DND-41 (cell line): ENCODE measurements around the gene MAP3K6.

Experiments used
- ATAC-seq: fragments of 200-7000 bp; cut with Tn5 transposase; 3 replicates; pipeline ENCODE4 v1.9.1; 2021; ENCODE audit warnings: low read depth; ENCODE audit not compliant: insufficient read depth
- DNase-seq: peaks from one replicate; pipeline ENCODE4 v3.0.0-alpha.2; 2020
- H2AFZ ChIP-seq: 2 replicates; pipeline ENCODE4 v1.6.0; 2012; ENCODE audit warnings: low read depth, low read length
- H3K27ac ChIP-seq: 2 replicates; pipeline ENCODE4 v1.5.1; 2012; ENCODE audit warnings: low read length, inconsistent platforms
- H3K27me3 ChIP-seq: fragments of 200-600 bp; sonication (generic); 2 replicates; pipeline ENCODE4 v1.6.0; 2012; ENCODE audit warnings: low read length, mild to moderate bottlenecking, inconsistent platforms; ENCODE audit not compliant: insufficient read depth, poor library complexity
- H3K36me3 ChIP-seq: 2 replicates; pipeline ENCODE4 v1.5.1; 2012; ENCODE audit warnings: low read length, inconsistent platforms; ENCODE audit not compliant: insufficient read depth
- H3K4me1 ChIP-seq: 2 replicates; pipeline ENCODE4 v1.5.1; 2012; ENCODE audit warnings: mild to moderate bottlenecking, low read length; ENCODE audit not compliant: insufficient read depth
- H3K4me2 ChIP-seq: 2 replicates; pipeline ENCODE4 v1.6.0; 2012; ENCODE audit warnings: mild to moderate bottlenecking, moderate library complexity, low read length, inconsistent platforms; ENCODE audit not compliant: insufficient read depth
- H3K4me3 ChIP-seq, 2 experiments: fragments of 200-600 bp in 1 of 2; shearing (Covaris generic) in 1 of 2; 2 replicates each; pipeline ENCODE4 v1.5.1; 2012 to 2016; ENCODE audit warnings: inconsistent platforms in 2 of 2, low read length in 2 of 2, mild to moderate bottlenecking in 2 of 2, low read depth in 1 of 2, moderate library complexity in 1 of 2
- H3K79me2 ChIP-seq: 2 replicates; pipeline ENCODE4 v1.6.0; 2012; ENCODE audit warnings: low read length, inconsistent platforms; ENCODE audit not compliant: insufficient read depth
- H3K9ac ChIP-seq: 2 replicates; pipeline ENCODE4 v1.6.0; 2012; ENCODE audit warnings: low read depth, mild to moderate bottlenecking, inconsistent platforms, low read length, moderate library complexity
- H3K9me3 ChIP-seq: 2 replicates; pipeline ENCODE4 v1.5.1; 2012; ENCODE audit warnings: low read length, moderate library complexity, mild to moderate bottlenecking, inconsistent platforms; ENCODE audit not compliant: insufficient read depth, severe bottlenecking
- H4K20me1 ChIP-seq: 2 replicates; pipeline ENCODE4 v1.6.0; 2012; ENCODE audit warnings: low read length; ENCODE audit not compliant: insufficient read depth
- EZH2 ChIP-seq: IDR thresholded peaks from 3 replicates; pipeline ENCODE4 v1.6.1; 2012; ENCODE audit warnings: borderline replicate concordance, low read depth, mild to moderate bottlenecking, moderate library complexity, low read length, inconsistent platforms; ENCODE audit not compliant: severe bottlenecking
- TF ChIP-seq, protein P1 (sequence below): IDR thresholded peaks from 2 replicates; pipeline ENCODE4 v1.5.1; 2012; ENCODE audit warnings: borderline replicate concordance, low read length, moderate library complexity, mild to moderate bottlenecking; ENCODE audit not compliant: poor library complexity, severe bottlenecking; ENCODE audit errors: extremely low read depth

MAP3K6 gene

DNA sequence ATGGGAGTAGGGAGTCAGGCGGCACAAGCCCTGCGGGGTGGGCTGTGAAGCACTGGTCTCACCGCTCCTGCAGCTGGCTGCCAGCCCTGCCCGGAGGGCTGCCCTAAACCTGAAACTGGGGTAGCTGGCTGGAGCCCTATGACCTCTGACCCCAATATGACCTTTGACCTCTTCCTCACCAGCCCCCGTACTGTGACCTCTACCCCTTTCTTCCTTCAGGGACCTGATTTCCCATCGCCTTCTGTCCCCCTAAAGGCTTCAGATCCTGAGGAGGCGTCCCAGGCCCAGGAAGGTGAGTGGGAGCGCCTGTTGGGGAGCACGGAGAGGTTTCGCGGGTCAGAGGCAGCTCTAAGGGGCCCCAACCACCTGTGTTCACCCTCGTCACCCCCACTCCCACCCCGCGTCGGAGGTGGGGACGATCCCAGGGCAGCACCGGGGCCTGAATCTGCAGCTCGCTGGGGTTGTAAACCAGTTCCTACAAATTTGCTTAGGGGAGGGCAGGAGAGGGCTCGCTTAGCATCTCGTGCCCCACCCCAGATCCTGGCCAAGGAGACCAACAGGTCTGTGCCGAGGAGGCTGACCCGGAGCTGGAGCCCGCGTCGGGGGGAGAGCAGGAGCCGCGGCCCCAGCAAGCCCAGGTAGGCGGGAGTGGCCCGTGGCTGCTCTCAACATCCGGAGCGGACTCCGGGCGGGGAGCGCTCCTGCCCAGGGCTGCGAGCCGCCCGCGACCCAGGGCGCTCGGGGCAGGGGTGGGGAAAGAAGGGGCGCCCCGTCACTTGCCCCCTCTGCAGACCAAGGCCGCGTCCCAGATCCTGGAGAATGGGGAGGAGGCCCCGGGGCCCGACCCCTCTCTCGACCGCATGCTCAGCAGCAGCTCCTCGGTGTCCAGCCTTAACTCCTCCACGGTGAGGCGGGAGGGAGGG lies 17.6 kb downstream of the MAP3K6 start:
- no peaks in the 10 kb centered on the region for H3K27me3 ChIP-seq
- H3K4me1 ChIP-seq = no peaks in the 10 kb centered on the region
- no peaks in the 10 kb centered on the region for H3K79me2 ChIP-seq
- no peak for DNase-seq
- H3K4me3 ChIP-seq = no peak overlapping the region
- H3K27ac ChIP-seq = no peak overlapping the region
- no peak for ATAC-seq
- H3K9ac ChIP-seq = no peak overlapping the region
- H4K20me1 ChIP-seq = no peaks in the 10 kb centered on the region
- TF ChIP-seq EZH2 = no peak
- TF ChIP-seq, protein P1, sequence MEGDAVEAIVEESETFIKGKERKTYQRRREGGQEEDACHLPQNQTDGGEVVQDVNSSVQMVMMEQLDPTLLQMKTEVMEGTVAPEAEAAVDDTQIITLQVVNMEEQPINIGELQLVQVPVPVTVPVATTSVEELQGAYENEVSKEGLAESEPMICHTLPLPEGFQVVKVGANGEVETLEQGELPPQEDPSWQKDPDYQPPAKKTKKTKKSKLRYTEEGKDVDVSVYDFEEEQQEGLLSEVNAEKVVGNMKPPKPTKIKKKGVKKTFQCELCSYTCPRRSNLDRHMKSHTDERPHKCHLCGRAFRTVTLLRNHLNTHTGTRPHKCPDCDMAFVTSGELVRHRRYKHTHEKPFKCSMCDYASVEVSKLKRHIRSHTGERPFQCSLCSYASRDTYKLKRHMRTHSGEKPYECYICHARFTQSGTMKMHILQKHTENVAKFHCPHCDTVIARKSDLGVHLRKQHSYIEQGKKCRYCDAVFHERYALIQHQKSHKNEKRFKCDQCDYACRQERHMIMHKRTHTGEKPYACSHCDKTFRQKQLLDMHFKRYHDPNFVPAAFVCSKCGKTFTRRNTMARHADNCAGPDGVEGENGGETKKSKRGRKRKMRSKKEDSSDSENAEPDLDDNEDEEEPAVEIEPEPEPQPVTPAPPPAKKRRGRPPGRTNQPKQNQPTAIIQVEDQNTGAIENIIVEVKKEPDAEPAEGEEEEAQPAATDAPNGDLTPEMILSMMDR = no peak
- no peaks in the 10 kb centered on the region for H3K9me3 ChIP-seq
- H2AFZ ChIP-seq = no peak overlapping the region
- H3K36me3 ChIP-seq = no peaks in the 10 kb centered on the region
- H3K4me2 ChIP-seq = no peak overlapping the region

DNA sequence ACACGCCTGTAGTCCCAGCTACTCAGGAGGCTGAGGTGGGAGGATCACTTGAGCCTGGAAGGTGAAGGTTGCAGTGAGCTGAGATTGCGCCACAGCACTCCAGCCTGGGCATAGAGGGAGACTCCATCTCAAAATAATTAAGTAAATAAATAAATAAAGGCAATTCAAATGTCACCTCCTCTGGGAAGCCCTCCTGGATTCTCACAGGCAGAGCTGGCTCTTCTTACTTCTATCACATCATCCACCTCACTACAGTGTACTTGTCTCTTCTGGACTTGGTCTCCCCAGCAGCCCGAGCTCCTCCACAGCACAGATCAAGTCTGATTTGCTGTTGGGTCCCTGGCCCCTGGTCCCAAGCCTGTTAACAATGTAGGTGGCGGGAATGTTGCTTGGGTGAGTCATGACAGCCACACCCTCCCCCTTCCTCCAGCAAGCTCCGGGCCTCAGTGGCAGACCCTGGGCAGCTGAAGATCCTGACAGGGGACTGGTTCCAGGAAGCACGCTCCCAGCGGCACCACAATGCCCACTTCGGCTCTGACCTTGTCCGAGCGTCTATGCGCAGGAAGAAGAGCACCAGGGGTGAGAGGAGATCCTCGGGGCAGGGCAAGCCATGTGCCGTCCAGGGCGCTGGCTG lies 19.7 kb downstream of the MAP3K6 start:
- DNase-seq (no peak), ATAC-seq (no peak)
- Histone ChIP-seq H3K27ac (no peak overlapping the region), H3K4me3 (no peak overlapping the region), H3K36me3 (no peaks in the 10 kb centered on the region), H3K9ac (no peak overlapping the region), H3K27me3 (no peaks in the 10 kb centered on the region), H3K4me2 (no peak overlapping the region), H2AFZ (no peak overlapping the region), H4K20me1 (no peaks in the 10 kb centered on the region), H3K9me3 (no peaks in the 10 kb centered on the region), H3K79me2 (no peaks in the 10 kb centered on the region), H3K4me1 (peaks cover 9% of the 10 kb centered on the region)
- TF ChIP-seq, protein P1 = no peak
- TF ChIP-seq EZH2 = no peak

DNA sequence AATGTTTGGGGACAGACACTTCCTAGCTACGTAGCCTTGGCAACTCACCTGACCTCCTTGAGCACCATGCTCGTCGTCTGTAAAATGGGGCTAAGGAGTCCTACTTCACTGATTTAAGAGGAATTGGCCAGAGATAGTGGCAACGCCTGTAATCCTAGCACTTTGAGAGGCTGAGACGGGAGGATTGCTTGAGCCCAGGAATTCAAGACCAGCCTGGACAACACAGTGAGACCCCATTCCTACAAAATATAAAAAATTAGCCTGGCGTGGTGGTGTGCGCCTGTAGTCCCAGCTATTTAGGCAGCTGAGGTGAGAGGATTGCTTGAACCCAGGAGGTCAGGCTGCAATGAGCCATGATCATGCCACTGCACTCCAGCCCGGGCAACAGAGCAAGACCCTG lies 20.4 kb downstream of the MAP3K6 start:
- no peak overlapping the region for H3K4me3 ChIP-seq
- H3K9ac ChIP-seq = no peak overlapping the region
- H3K9me3 ChIP-seq = no peaks in the 10 kb centered on the region
- no peaks in the 10 kb centered on the region for H3K27me3 ChIP-seq
- TF ChIP-seq EZH2 = no peak
- TF ChIP-seq, protein P1 = no peak
- no peaks in the 10 kb centered on the region for H3K36me3 ChIP-seq
- H3K4me1 ChIP-seq = peaks cover 9% of the 10 kb centered on the region
- DNase-seq (no peak), ATAC-seq (no peak)
- H3K27ac ChIP-seq = no peak overlapping the region
- no peaks in the 10 kb centered on the region for H4K20me1 ChIP-seq
- H2AFZ ChIP-seq = no peak overlapping the region
- no peaks in the 10 kb centered on the region for H3K79me2 ChIP-seq
- H3K4me2 ChIP-seq = no peak overlapping the region
